Panc1 (cell line): Measurements from ENCODE around the gene WDR11.

ENCODE experiments used
- SIN3A ChIP-seq: IDR thresholded peaks from 2 replicates; pipeline ENCODE4 v1.6.1; 2012; ENCODE audit warnings: low read depth, mild to moderate bottlenecking, low read length, moderate library complexity, borderline replicate concordance; ENCODE audit not compliant: insufficient read depth
- TF ChIP-seq, protein P1 (sequence below): fragments of 450-650 bp; IDR thresholded peaks from 2 replicates; pipeline ENCODE4 v1.5.1; 2017; ENCODE audit warnings: mild to moderate bottlenecking
- TF ChIP-seq, protein P2 (sequence below), 2 experiments: IDR thresholded peaks; 2 replicates each; pipeline ENCODE4 v1.6.1; 2011 to 2012; ENCODE audit warnings: low read depth in 2 of 2, control low read depth in 1 of 2, low read length in 1 of 2, mild to moderate bottlenecking in 1 of 2, moderate library complexity in 1 of 2; ENCODE audit not compliant: insufficient read depth in 1 of 2

DNA sequence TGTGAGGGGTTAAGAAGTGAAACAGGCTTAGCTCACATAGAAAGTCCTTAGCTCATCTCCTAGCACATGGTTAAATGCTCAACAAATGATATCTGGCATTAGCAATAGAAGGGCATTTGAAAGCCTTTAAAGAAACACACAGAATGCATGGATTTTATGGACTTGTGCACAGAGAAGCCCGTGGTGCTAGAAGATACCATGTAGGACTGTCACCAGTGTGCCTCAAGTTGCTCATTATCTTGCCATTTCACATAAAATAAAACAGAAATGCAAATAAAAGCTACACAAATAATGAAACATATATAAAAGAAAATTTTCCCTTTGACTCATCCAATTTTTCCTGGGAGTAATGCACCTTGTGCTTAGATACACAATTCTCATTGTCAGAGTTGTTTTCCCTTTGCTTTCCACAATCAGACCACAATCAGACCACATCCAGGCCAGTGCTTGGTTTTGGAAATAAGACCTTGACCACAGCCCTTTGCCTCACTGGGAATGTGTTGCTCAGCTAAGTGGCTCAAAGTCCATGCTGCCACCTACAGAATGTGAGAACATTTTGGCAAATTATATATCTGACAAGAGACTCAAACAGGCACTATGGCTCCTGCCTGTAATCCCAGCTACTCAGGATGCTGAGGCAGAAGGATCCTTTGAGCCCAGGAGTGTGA, 9.5 kb upstream of the WDR11 start:
- TF ChIP-seq, protein P1, sequence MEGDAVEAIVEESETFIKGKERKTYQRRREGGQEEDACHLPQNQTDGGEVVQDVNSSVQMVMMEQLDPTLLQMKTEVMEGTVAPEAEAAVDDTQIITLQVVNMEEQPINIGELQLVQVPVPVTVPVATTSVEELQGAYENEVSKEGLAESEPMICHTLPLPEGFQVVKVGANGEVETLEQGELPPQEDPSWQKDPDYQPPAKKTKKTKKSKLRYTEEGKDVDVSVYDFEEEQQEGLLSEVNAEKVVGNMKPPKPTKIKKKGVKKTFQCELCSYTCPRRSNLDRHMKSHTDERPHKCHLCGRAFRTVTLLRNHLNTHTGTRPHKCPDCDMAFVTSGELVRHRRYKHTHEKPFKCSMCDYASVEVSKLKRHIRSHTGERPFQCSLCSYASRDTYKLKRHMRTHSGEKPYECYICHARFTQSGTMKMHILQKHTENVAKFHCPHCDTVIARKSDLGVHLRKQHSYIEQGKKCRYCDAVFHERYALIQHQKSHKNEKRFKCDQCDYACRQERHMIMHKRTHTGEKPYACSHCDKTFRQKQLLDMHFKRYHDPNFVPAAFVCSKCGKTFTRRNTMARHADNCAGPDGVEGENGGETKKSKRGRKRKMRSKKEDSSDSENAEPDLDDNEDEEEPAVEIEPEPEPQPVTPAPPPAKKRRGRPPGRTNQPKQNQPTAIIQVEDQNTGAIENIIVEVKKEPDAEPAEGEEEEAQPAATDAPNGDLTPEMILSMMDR: peak; percentile 29; the same call in 1 of the 2 replicates
- TF ChIP-seq SIN3A: no peak
- TF ChIP-seq, protein P2, sequence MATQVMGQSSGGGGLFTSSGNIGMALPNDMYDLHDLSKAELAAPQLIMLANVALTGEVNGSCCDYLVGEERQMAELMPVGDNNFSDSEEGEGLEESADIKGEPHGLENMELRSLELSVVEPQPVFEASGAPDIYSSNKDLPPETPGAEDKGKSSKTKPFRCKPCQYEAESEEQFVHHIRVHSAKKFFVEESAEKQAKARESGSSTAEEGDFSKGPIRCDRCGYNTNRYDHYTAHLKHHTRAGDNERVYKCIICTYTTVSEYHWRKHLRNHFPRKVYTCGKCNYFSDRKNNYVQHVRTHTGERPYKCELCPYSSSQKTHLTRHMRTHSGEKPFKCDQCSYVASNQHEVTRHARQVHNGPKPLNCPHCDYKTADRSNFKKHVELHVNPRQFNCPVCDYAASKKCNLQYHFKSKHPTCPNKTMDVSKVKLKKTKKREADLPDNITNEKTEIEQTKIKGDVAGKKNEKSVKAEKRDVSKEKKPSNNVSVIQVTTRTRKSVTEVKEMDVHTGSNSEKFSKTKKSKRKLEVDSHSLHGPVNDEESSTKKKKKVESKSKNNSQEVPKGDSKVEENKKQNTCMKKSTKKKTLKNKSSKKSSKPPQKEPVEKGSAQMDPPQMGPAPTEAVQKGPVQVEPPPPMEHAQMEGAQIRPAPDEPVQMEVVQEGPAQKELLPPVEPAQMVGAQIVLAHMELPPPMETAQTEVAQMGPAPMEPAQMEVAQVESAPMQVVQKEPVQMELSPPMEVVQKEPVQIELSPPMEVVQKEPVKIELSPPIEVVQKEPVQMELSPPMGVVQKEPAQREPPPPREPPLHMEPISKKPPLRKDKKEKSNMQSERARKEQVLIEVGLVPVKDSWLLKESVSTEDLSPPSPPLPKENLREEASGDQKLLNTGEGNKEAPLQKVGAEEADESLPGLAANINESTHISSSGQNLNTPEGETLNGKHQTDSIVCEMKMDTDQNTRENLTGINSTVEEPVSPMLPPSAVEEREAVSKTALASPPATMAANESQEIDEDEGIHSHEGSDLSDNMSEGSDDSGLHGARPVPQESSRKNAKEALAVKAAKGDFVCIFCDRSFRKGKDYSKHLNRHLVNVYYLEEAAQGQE (IDR thresholded peaks at IDR 0.05; ENCODE audit: insufficient read depth in 1 of 2, low read depth in 2 of 2, low read length in 1 of 2): no peak
